ENCODE results near the gene LAMB3.

Gene LAMB3

DNA sequence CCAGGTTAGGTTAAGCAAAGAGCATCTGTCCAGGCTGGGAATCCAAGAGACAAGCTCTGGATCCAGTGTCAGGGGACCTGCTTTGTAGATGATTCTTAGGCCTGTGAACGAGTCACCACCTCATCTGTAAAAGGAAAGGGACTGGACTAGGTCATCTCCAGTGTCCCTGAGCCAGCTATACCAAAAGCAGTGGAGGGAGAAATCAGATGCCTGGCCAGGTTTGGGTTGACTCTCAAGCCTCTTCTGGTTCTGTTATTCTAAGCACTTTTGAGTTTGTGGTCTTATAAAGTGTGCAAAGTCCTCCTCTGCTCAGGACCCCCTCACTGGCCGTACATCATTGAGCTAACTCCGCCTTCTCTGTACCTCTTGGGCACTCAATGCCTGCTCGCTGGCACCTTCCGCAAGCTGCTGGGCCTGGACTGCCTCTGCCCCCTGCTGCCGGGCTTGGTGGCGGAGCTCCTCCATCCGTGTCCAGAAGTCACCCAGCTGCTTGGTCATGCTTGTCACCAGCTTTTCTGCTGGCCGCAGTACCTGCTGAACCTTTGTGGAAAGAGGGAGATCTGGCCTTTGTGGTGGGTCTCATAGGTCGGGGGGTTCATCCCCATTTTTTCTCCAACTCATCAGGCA, 35.1 kb downstream of the LAMB3 start:
- DNase-seq: no peak

- DNase-seq: no peak
Observed at GRCh38 chr1:209616366-209617046, 35.7 kb downstream of the LAMB3 start.

GRCh38 chr1:209614906-209615305, 37.3 kb downstream of the LAMB3 start:
- DNase-seq: no peak

- DNase-seq: no peak
Observed at GRCh38 chr1:209614151-209614420, 38.1 kb downstream of the LAMB3 start.

- no peak for DNase-seq
Observed at GRCh38 chr1:209613400-209614150, 38.6 kb downstream of the LAMB3 start.

- DNase-seq: no peak
Observed at GRCh38 chr1:209612646-209613399, 39.4 kb downstream of the LAMB3 start.

DNA sequence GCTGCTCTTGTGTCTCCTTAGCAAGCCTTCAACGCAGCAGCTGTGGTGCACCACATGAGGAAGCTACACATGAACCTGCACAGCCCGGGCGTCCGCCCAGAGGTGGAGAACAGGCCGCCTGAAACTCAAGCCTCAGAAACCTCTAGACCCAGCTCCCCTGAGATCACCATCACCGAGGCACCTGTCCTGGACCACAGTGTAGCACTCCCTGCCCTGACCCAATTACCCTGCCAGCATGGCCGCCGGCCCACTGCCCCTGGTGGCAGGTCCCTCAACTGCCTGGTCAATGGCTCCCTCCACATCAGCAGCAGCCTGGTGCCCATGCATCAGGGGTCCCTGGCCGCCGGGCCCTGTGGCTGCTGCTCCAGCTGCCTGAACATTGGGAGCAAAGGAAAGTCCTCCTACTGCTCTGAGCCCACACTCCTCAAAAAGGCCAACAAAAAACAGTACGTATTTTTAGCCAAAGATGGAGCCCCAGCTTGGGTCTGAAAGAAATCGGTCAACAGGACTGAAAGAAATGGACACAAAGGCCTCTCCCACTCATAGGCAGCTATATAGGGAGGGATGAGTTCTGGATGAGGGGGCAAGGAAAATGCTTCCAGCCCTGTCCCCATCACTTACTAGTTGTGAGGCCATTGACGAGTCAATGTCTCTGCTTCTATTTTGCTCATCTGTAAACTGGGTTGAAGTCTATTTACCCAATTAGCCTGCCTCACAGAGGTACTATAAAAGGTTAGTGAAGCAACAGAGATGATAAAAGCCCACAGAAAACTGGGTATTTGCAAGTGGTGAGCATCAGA, 40.3 kb downstream of the LAMB3 start:
- no peak for DNase-seq

- DNase-seq: no peak
Observed at GRCh38 chr1:209610631-209610905, 41.7 kb downstream of the LAMB3 start.

DNA sequence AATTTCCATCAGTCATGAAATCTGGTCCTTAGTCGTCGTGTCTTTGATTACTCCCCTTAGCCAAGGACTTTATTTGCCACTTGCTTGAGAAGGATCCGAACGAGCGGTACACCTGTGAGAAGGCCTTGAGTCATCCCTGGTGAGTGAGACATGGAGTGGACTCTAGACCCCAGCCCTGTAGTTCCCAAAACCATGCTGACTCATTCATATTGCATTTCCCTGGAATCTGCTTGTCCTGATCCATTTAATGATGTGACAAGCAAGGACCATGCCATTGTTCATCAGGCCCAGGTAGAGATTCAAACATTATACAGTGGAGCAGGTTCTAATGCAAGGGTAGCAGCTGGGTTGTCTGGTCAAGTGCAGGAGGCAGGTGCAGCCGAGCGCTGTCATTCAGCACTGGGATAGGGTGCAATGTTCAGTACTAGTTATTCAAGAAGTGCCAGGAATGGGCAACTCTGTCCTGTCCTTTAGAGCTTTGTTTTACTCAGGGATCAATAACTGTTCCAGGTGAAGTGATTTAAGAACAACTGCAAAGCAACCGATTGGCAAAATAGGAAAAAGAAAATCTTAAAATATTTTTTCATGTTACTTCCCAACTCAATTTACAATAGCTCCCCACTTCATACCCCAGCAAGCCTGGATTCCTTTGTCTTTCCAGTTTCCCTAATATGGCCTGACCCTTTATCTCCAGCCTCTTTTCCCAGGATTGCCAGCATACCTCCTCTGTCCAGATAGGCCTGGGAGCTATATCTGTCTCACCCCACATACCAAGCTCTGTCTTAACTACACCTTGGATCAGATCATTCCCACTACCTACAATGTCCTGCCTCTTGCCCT, 42.2 kb downstream of the LAMB3 start:
- DNase-seq: no peak

DNA sequence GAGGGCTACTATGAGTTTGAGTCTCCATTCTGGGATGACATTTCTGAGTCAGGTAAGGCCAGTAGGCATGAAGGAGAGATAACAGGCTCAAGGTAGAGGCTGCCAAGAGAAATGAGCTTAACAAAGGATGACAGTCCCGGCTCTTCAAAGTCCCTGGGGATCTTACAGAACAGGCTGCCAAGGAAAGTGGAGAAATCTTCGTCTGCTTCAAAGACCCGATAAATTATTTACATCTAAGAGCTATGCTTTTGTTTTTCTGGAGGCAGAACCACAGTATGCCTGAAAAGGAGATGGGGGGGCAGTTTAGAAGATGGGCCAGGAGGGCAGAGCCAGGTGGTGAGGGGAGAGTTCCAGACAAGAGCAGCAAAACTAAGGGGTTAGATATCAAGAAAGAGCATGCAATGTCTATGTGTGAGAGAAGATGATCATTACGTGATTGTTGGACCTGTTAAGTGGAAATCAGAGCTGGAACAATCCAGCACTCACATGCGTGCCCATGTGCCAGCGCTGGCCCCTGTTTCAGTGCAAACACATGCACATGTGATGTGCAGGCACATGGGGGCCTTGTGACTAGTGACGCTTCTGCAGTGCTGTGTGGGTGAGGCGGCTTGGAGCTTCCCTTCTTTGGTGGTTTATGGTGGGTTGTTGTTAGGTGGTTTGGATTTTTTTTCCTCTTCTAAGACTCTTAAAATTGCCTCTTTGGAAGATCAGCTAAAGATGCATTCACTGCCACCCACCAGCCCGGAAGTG, 43.0 kb downstream of the LAMB3 start:
- no peak for DNase-seq

DNA sequence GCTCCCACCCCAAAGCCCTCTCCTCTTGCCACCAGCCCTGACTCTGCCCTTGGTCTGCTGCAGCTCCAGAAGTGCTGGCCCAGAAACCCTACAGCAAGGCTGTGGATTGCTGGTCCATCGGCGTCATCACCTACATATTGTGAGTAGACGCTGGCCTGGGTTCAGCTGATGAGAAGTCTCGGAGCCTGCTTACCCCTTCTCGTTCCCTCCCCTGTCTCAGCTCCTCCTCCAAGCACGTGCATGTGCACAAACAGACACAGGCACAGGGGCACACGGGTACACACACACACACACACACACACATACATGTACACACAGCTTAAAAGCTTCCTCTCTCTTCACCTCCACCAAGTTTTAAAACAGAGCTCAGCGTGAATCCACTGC, 44.4 kb downstream of the LAMB3 start:
- no peak for DNase-seq

- DNase-seq: peak; percentile 24
Observed at GRCh38 chr1:209607102-209607794, 45.0 kb downstream of the LAMB3 start.

GRCh38 chr1:209603877-209604276, 48.3 kb downstream of the LAMB3 start:
- DNase-seq: no peak

GRCh38 chr1:209601809-209602657, 50.2 kb downstream of the LAMB3 start:
- DNase-seq: peak; percentile 38

- peak; percentile 46 for DNase-seq
Observed at GRCh38 chr1:209600541-209600940, 51.7 kb downstream of the LAMB3 start.

- no peak for DNase-seq
Observed at GRCh38 chr1:209598227-209598626, 54.0 kb downstream of the LAMB3 start.

DNA sequence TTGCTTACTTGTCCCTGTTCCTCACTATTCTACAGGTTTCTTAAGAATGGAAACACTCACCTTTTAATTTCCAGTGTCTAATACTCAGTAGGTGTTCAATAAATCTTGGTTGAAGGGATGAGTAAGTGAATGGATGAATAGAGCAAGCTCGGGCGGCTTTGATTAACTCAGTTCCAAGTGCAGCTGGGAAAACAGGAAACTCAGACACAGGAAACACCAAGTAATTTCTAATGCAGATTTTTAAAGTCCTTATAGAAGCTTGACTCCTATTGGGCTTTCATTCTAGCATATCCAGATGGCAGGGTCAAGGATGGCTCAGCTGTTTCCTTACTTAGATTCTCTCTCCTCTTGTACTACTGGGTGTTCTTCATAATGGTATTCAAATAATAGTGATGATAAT, 54.7 kb downstream of the LAMB3 start:
- no peak for DNase-seq

- no peak for DNase-seq
Observed at GRCh38 chr1:209595599-209596285, 56.5 kb downstream of the LAMB3 start.

GRCh38 chr1:209595028-209595427, 57.2 kb downstream of the LAMB3 start:
- no peak for DNase-seq
